ENCODE measurements around the gene CNOT6L.

- TF ChIP-seq, protein P1, sequence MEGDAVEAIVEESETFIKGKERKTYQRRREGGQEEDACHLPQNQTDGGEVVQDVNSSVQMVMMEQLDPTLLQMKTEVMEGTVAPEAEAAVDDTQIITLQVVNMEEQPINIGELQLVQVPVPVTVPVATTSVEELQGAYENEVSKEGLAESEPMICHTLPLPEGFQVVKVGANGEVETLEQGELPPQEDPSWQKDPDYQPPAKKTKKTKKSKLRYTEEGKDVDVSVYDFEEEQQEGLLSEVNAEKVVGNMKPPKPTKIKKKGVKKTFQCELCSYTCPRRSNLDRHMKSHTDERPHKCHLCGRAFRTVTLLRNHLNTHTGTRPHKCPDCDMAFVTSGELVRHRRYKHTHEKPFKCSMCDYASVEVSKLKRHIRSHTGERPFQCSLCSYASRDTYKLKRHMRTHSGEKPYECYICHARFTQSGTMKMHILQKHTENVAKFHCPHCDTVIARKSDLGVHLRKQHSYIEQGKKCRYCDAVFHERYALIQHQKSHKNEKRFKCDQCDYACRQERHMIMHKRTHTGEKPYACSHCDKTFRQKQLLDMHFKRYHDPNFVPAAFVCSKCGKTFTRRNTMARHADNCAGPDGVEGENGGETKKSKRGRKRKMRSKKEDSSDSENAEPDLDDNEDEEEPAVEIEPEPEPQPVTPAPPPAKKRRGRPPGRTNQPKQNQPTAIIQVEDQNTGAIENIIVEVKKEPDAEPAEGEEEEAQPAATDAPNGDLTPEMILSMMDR (optimal IDR thresholded peaks at IDR 0.05 in 1 of 3, IDR thresholded peaks at IDR 0.05 in 1 of 3, conservative IDR thresholded peaks at IDR 0.05 in 1 of 3; ENCODE audit: extremely low read depth in 1 of 3, insufficient read depth in 2 of 3, low read length in 3 of 3): no peak
- no peak for TF ChIP-seq EZH2 (IDR thresholded peaks at IDR 0.05; ENCODE audit: low read length)
Measured at GRCh38 chr4:77856152-77856551, 37.0 kb upstream of the CNOT6L start.

Data from keratinocyte (primary cell).